Measurements from ENCODE around the gene FURIN.
"Not testable (repeated sequence)": the region's sequence is repeated elsewhere in the genome, so short reads cannot be mapped to it uniquely, and the experiment has no call there.

The FURIN gene

GRCh38 chr15:90903733-90904536, 35.5 kb downstream of the FURIN start:
- no peak for DNase-seq

GRCh38 chr15:90904746-90905145, 36.4 kb downstream of the FURIN start:
- DNase-seq: no peak

- DNase-seq: no peak
These were observed 37.2 kb downstream of the FURIN start for GRCh38 chr15:90905306-90906180.

- DNase-seq: no peak
These were observed 37.9 kb downstream of the FURIN start for GRCh38 chr15:90906181-90906849.

- DNase-seq: no peak
These were observed 38.8 kb downstream of the FURIN start for GRCh38 chr15:90907051-90907660.

GRCh38 chr15:90907838-90908507, 39.6 kb downstream of the FURIN start:
- no peak for DNase-seq

GRCh38 chr15:90909449-90909848, 41.1 kb downstream of the FURIN start:
- not testable (repeated sequence) for DNase-seq

GRCh38 chr15:90909976-90910375, 41.6 kb downstream of the FURIN start:
- no peak for DNase-seq

- no peak for DNase-seq
These were observed 42.3 kb downstream of the FURIN start for GRCh38 chr15:90910441-90911301.

- DNase-seq: no peak
These were observed 42.9 kb downstream of the FURIN start for GRCh38 chr15:90911302-90911623.

GRCh38 chr15:90911906-90912769, 43.8 kb downstream of the FURIN start:
- no peak for DNase-seq

GRCh38 chr15:90912770-90913075, 44.3 kb downstream of the FURIN start:
- no peak for DNase-seq

GRCh38 chr15:90913398-90913944, 45.1 kb downstream of the FURIN start:
- DNase-seq: no peak

GRCh38 chr15:90914305-90915080, 46.1 kb downstream of the FURIN start:
- DNase-seq: no peak

GRCh38 chr15:90915216-90915807, 46.9 kb downstream of the FURIN start:
- no peak for DNase-seq

- DNase-seq: no peak
These were observed 47.5 kb downstream of the FURIN start for GRCh38 chr15:90915808-90916440.

GRCh38 chr15:90916461-90916860, 48.1 kb downstream of the FURIN start:
- DNase-seq: no peak

- DNase-seq: no peak
These were observed 49.2 kb downstream of the FURIN start for GRCh38 chr15:90917569-90917968.

All from activated gamma-delta T cell (primary cell).